B cell (primary cell): Measurements from ENCODE around the gene HOXA3.

Experiments used
- CTCF ChIP-seq: fragments of 200-600 bp; IDR thresholded peaks from one replicate; pipeline ENCODE4 v1.8.0; 2022; ENCODE audit warnings: antibody characterized with exemption, mild to moderate bottlenecking
- EZH2 ChIP-seq: IDR thresholded peaks from 2 replicates; pipeline ENCODE4 v1.6.1; 2012; ENCODE audit warnings: borderline replicate concordance, low read depth, mild to moderate bottlenecking, moderate library complexity, low read length; ENCODE audit not compliant: insufficient read depth, poor library complexity, severe bottlenecking

- no peak for TF ChIP-seq CTCF
- no peak for TF ChIP-seq EZH2
Observed at GRCh38 chr7:27188386-27189294, 36.3 kb upstream of the HOXA3 start.
